DOHH2 (cell line): ENCODE measurements around the gene IGSF3.

Experiments
- H3F3A ChIP-seq: fragments of 200-600 bp; sonication (generic), shearing (Covaris generic); 2 replicates; pipeline ENCODE4 v1.6.0; 2016; ENCODE audit warnings: antibody characterized with exemption, mild to moderate bottlenecking; ENCODE audit not compliant: control insufficient read depth, insufficient read depth
- H3K27ac ChIP-seq: fragments of 200-600 bp; sonication (generic); 2 replicates; pipeline ENCODE4 v1.5.1; 2014; ENCODE audit warnings: low read depth, mild to moderate bottlenecking, low read length, moderate library complexity
- H3K27me3 ChIP-seq: fragments of 200-600 bp; sonication (generic); 2 replicates; pipeline ENCODE4 v1.6.1; 2014; ENCODE audit warnings: mild to moderate bottlenecking, low read length, mixed read lengths; ENCODE audit not compliant: control insufficient read depth
- H3K36me3 ChIP-seq: fragments of 200-600 bp; sonication (generic); 2 replicates; pipeline ENCODE4 v1.6.1; 2014; ENCODE audit warnings: mild to moderate bottlenecking, low read length, moderate library complexity, mixed read lengths; ENCODE audit not compliant: control insufficient read depth
- H3K4me1 ChIP-seq: fragments of 200-600 bp; sonication (generic); 2 replicates; pipeline ENCODE4 v1.6.1; 2014; ENCODE audit warnings: mild to moderate bottlenecking, low read length, mixed read lengths; ENCODE audit not compliant: control insufficient read depth
- H3K4me2 ChIP-seq: fragments of 200-600 bp; sonication (generic); 2 replicates; pipeline ENCODE4 v1.6.0; 2014; ENCODE audit warnings: mild to moderate bottlenecking, low read length, moderate library complexity
- H3K4me3 ChIP-seq: fragments of 200-600 bp; sonication (generic); 2 replicates; pipeline ENCODE4 v1.5.1; 2014; ENCODE audit warnings: mild to moderate bottlenecking, low read length, mixed read lengths
- H3K79me2 ChIP-seq: fragments of 200-600 bp; sonication (generic); 2 replicates; pipeline ENCODE4 v1.6.1; 2014; ENCODE audit warnings: mild to moderate bottlenecking, low read length, mixed read lengths; ENCODE audit not compliant: control insufficient read depth
- H3K9me2 ChIP-seq: fragments of 200-600 bp; sonication (generic); replicated peaks from 2 replicates; pipeline ENCODE4 v1.6.1; 2014; ENCODE audit warnings: mild to moderate bottlenecking, low read length, mixed read lengths; ENCODE audit not compliant: control insufficient read depth
- H3K9me3 ChIP-seq: fragments of 200-600 bp; sonication (generic); 2 replicates; pipeline ENCODE4 v1.6.1; 2014; ENCODE audit warnings: antibody characterized with exemption, low read length, mixed read lengths; ENCODE audit not compliant: control insufficient read depth, insufficient read depth
- H4K20me1 ChIP-seq: fragments of 200-600 bp; sonication (generic); 2 replicates; pipeline ENCODE4 v1.6.0; 2014; ENCODE audit warnings: low read depth, mild to moderate bottlenecking, antibody characterized with exemption, low read length, moderate library complexity; ENCODE audit not compliant: control insufficient read depth, insufficient read depth
- EZH2phosphoT487 ChIP-seq: fragments of 200-600 bp; sonication (generic); IDR thresholded peaks from 2 replicates; pipeline ENCODE4 v1.6.1; 2017; ENCODE audit warnings: borderline replicate concordance, mild to moderate bottlenecking, antibody characterized with exemption, low read length, moderate library complexity, mixed read lengths
- TF ChIP-seq, protein P1 (sequence below): fragments of 200-600 bp; sonication (generic); IDR thresholded peaks from one replicate; pipeline ENCODE4 v1.5.1; 2014; ENCODE audit warnings: antibody characterized with exemption, mild to moderate bottlenecking, low read depth, low read length; ENCODE audit not compliant: poor library complexity, severe bottlenecking

Gene IGSF3

DNA sequence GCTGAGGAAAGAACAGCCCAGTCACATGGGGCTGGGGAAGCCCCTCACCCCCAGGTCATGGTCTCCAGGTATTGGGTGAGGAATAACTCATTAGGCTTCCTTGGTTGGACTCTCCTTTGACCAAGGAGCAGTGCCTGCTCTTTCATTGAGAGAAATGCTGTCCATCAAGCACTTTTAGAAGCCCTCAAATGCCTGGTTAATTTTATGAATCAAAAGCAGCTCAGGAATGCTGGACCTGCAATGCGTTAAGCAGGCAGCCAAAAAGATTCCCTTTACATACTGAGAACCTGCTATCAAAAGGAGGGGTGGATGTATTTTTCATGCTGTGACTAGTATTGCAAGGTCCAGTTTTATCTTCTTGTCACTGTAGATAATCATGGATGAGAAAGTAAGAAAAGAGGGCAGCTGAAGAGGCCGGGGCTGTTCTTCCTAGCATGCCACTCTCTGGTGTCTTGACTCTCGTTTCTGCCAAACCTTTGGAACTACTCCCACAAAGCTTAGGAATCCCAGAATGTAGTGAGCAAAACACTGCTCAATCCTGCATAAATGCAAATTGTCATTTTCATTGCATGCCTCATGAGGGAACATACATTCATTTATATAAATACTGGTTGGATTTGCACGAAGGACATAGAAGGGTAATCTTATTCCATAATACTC is 94.6 kb downstream of the IGSF3 start:
- no peaks in the 10 kb centered on the region for H3K36me3 ChIP-seq
- H3K4me1 ChIP-seq: peaks cover 13% of the 10 kb centered on the region
- no peaks in the 10 kb centered on the region for H3K9me2 ChIP-seq
- no peaks in the 10 kb centered on the region for H3K9me3 ChIP-seq
- peaks cover 44% of the 10 kb centered on the region for H3K27me3 ChIP-seq
- no peak overlapping the region for H3K4me2 ChIP-seq
- H3K79me2 ChIP-seq: no peaks in the 10 kb centered on the region
- no peaks in the 10 kb centered on the region for H3F3A ChIP-seq
- H3K4me3 ChIP-seq: no peak overlapping the region
- no peaks in the 10 kb centered on the region for H4K20me1 ChIP-seq
- no peak for TF ChIP-seq EZH2phosphoT487
- TF ChIP-seq, protein P1, sequence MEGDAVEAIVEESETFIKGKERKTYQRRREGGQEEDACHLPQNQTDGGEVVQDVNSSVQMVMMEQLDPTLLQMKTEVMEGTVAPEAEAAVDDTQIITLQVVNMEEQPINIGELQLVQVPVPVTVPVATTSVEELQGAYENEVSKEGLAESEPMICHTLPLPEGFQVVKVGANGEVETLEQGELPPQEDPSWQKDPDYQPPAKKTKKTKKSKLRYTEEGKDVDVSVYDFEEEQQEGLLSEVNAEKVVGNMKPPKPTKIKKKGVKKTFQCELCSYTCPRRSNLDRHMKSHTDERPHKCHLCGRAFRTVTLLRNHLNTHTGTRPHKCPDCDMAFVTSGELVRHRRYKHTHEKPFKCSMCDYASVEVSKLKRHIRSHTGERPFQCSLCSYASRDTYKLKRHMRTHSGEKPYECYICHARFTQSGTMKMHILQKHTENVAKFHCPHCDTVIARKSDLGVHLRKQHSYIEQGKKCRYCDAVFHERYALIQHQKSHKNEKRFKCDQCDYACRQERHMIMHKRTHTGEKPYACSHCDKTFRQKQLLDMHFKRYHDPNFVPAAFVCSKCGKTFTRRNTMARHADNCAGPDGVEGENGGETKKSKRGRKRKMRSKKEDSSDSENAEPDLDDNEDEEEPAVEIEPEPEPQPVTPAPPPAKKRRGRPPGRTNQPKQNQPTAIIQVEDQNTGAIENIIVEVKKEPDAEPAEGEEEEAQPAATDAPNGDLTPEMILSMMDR: no peak
- H3K27ac ChIP-seq: no peak overlapping the region

DNA sequence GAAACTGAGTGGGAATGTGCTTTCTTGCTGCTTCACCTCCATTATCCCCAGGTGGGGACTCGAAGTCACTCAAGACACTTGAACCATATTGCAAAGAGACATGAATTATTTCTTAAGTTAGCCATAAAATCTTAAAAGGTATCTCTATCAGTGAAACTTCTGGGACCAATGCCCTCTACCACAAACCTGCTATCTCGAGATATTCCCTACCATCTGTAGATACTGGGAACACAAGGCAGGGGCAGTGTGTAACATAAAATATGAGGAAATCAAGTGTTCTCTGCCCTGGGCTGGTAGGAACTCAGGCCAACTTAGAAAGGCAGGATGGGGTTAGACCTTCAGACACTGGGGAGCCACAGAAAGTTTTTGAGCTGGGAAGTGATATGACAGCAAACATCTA is 95.4 kb downstream of the IGSF3 start:
- H3K27me3 ChIP-seq: peaks cover 44% of the 10 kb centered on the region
- H3K27ac ChIP-seq: no peak overlapping the region
- no peaks in the 10 kb centered on the region for H3K9me2 ChIP-seq
- H3K4me3 ChIP-seq: no peak overlapping the region
- H4K20me1 ChIP-seq: no peaks in the 10 kb centered on the region
- H3F3A ChIP-seq: no peaks in the 10 kb centered on the region
- peaks cover 17% of the 10 kb centered on the region for H3K4me1 ChIP-seq
- no peaks in the 10 kb centered on the region for H3K9me3 ChIP-seq
- no peaks in the 10 kb centered on the region for H3K36me3 ChIP-seq
- TF ChIP-seq, protein P1: no peak
- no peak for TF ChIP-seq EZH2phosphoT487
- no peak overlapping the region for H3K4me2 ChIP-seq
- no peaks in the 10 kb centered on the region for H3K79me2 ChIP-seq

DNA sequence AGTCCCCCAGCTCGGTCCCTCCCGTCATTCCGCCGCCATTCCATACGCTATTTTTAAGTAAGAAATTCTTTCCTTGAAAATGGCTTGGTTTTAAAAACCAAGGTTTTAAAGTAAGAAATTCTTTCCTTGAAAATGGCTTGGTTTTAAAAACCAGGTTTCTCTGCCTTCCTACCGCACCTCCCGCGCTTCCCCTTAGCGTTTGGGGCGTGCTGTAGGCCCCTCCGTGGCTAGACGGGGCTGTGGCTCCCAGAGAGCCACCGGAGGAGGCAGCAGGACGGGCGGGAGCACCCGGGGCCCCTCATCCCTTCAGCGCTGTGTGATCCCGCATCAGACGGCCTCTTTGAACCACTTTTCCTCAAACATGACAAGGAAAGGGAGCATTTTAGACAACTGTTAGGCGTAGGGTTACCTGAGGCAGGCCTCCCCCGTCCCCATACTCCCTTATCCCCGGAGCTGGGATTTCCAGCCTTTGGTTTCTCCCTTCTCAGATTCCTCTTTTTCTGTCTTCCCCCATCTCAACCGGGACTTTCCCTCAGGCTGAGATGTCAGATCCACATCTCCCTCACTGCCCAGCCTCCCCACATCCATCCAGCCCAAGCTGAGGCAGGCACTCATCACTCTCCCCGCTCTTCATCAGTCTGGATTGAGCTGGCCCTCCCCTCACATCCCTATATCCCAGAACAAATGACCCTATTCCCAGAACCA is 96.2 kb downstream of the IGSF3 start:
- no peak for TF ChIP-seq EZH2phosphoT487
- TF ChIP-seq, protein P1: no peak
- H3K4me1 ChIP-seq: peaks cover 17% of the 10 kb centered on the region

More for the DNA sequence above, 96.2 kb downstream of the IGSF3 start:
- no peaks in the 10 kb centered on the region for H3K79me2 ChIP-seq
- no peaks in the 10 kb centered on the region for H3K9me3 ChIP-seq
- no peaks in the 10 kb centered on the region for H3F3A ChIP-seq
- peaks cover 44% of the 10 kb centered on the region for H3K27me3 ChIP-seq
- no peaks in the 10 kb centered on the region for H3K36me3 ChIP-seq
- H3K9me2 ChIP-seq: no peaks in the 10 kb centered on the region
- H3K4me2 ChIP-seq: peak overlapping the region; percentile 91
- H4K20me1 ChIP-seq: no peaks in the 10 kb centered on the region
- no peak overlapping the region for H3K27ac ChIP-seq
- H3K4me3 ChIP-seq: peak overlapping the region; percentile 89
